HEK293 (cell line): ENCODE data around the gene TIMM17B.

Experiments
- CTCF ChIA-PET: fragments of 350-600 bp; formaldehyde crosslinking; extraction: SDS; loops from one replicate; lab custom pipeline; 2021; ENCODE audit warnings: antibody characterized with exemption; lab: Yijun Ruan, JAX
- POLR2A ChIA-PET: fragments of 300-600 bp; formaldehyde crosslinking; extraction: SDS; loops from one replicate; lab custom pipeline; 2020; ENCODE audit warnings: antibody characterized with exemption, inconsistent platforms; lab: Yijun Ruan, JAX
- H3K27ac ChIP-seq: fragments of 200-500 bp; sonication (Bioruptor generic); 2 replicates; pipeline ENCODE4 v1.5.1; 2014; ENCODE audit warnings: low read depth, low read length, control low read depth, inconsistent platforms; ENCODE audit errors: extremely low read depth
- H3K36me3 ChIP-seq, 2 experiments: fragments of 200-500 bp in 1 of 2; sonication (Bioruptor generic) in 1 of 2; 1 replicate in 1 of 2; 2 replicates in 1 of 2; pipeline ENCODE4 v1.5.1; 2014 to 2017; ENCODE audit warnings: inconsistent platforms in 2 of 2, low read length in 2 of 2; ENCODE audit not compliant: control insufficient read depth in 2 of 2, insufficient read depth in 1 of 2
- H3K4me1 ChIP-seq: fragments of 200-500 bp; sonication (Bioruptor generic); 2 replicates; pipeline ENCODE4 v1.5.1; 2014; ENCODE audit warnings: mild to moderate bottlenecking, low read length, inconsistent platforms; ENCODE audit not compliant: control insufficient read depth, insufficient read depth
- H3K4me3 ChIP-seq: 2 replicates; pipeline ENCODE4 v1.5.1; 2011; ENCODE audit warnings: low read depth, mild to moderate bottlenecking, control low read depth, low read length, moderate library complexity
- H3K9me3 ChIP-seq: fragments of 200-500 bp; sonication (Bioruptor generic); 2 replicates; pipeline ENCODE4 v1.5.1; 2014; ENCODE audit warnings: low read depth, low read length, inconsistent platforms; ENCODE audit not compliant: control insufficient read depth, insufficient read depth
- CTCF ChIP-seq: fragments of 450-650 bp; formaldehyde crosslinking; IDR thresholded peaks from 2 replicates; pipeline ENCODE4 v1.5.1; 2016; ENCODE audit warnings: missing biosample characterization, missing genetic modification characterization
- MEIS1 ChIP-seq: sonication (generic); formaldehyde crosslinking; IDR thresholded peaks from 2 replicates; pipeline ENCODE4 v1.8.1; 2022; ENCODE audit warnings: missing genetic modification reagents, mild to moderate bottlenecking, borderline replicate concordance
- MZF1 ChIP-seq: fragments of 450-650 bp; formaldehyde crosslinking; IDR thresholded peaks from 2 replicates; pipeline ENCODE4 v1.5.1; 2017; ENCODE audit warnings: missing biosample characterization, missing genetic modification characterization, borderline replicate concordance
- SP2 ChIP-seq: fragments of 450-650 bp; formaldehyde crosslinking; IDR thresholded peaks from 2 replicates; pipeline ENCODE4 v1.5.1; 2016; ENCODE audit warnings: missing biosample characterization, missing genetic modification characterization
- WT1 ChIP-seq: fragments of 450-650 bp; formaldehyde crosslinking; IDR thresholded peaks from 2 replicates; pipeline ENCODE4 v1.5.1; 2016; ENCODE audit warnings: missing biosample characterization, missing genetic modification characterization
- ZBTB21 ChIP-seq: fragments of 450-650 bp; formaldehyde crosslinking; IDR thresholded peaks from 2 replicates; pipeline ENCODE4 v1.5.1; 2017; ENCODE audit warnings: missing biosample characterization, missing genetic modification characterization
- ZNF16 ChIP-seq: fragments of 450-650 bp; formaldehyde crosslinking; IDR thresholded peaks from 2 replicates; pipeline ENCODE4 v1.5.1; 2016; ENCODE audit warnings: low read depth, missing biosample characterization, missing genetic modification characterization
- ZNF2 ChIP-seq: fragments of 450-650 bp; formaldehyde crosslinking; IDR thresholded peaks from 2 replicates; pipeline ENCODE4 v1.5.1; 2016; ENCODE audit warnings: missing biosample characterization, missing genetic modification characterization
- ZNF366 ChIP-seq: fragments of 450-650 bp; formaldehyde crosslinking; conservative IDR thresholded peaks from 2 replicates; pipeline ENCODE4 v1.5.1; 2016; ENCODE audit warnings: missing biosample characterization, missing genetic modification characterization
- ZNF37A ChIP-seq: fragments of 450-650 bp; IDR thresholded peaks from 2 replicates; pipeline ENCODE4 v1.5.1; 2018; ENCODE audit warnings: missing biosample characterization, missing genetic modification characterization
- ZNF423 ChIP-seq: fragments of 450-650 bp; formaldehyde crosslinking; IDR thresholded peaks from 2 replicates; pipeline ENCODE4 v1.5.1; 2016; ENCODE audit warnings: missing biosample characterization, missing genetic modification characterization
- ZNF473 ChIP-seq: fragments of 450-650 bp; formaldehyde crosslinking; IDR thresholded peaks from 2 replicates; pipeline ENCODE4 v1.5.1; 2017; ENCODE audit warnings: missing biosample characterization, missing genetic modification characterization
- ZNF518A ChIP-seq: fragments of 450-650 bp; formaldehyde crosslinking; conservative IDR thresholded peaks from 2 replicates; pipeline ENCODE4 v1.5.1; 2016; ENCODE audit warnings: low read depth, missing biosample characterization, missing genetic modification characterization
- ZNF530 ChIP-seq: fragments of 450-650 bp; formaldehyde crosslinking; IDR thresholded peaks from 2 replicates; pipeline ENCODE4 v1.5.1; 2016; ENCODE audit warnings: low read depth, missing biosample characterization, missing genetic modification characterization
- ZNF548 ChIP-seq: fragments of 450-650 bp; formaldehyde crosslinking; IDR thresholded peaks from 2 replicates; pipeline ENCODE4 v1.5.1; 2016; ENCODE audit warnings: missing biosample characterization, missing genetic modification characterization
- ZNF623 ChIP-seq: fragments of 450-650 bp; formaldehyde crosslinking; IDR thresholded peaks from 2 replicates; pipeline ENCODE4 v1.5.1; 2016; ENCODE audit warnings: missing biosample characterization, missing genetic modification characterization
- ZNF624 ChIP-seq: fragments of 450-650 bp; formaldehyde crosslinking; IDR thresholded peaks from 2 replicates; pipeline ENCODE4 v1.5.1; 2017; ENCODE audit warnings: missing biosample characterization, missing genetic modification characterization
- ZNF704 ChIP-seq: fragments of 450-650 bp; formaldehyde crosslinking; IDR thresholded peaks from 2 replicates; pipeline ENCODE4 v1.5.1; 2016; ENCODE audit warnings: missing biosample characterization, missing genetic modification characterization
- ZNF777 ChIP-seq: fragments of 450-650 bp; formaldehyde crosslinking; IDR thresholded peaks from 2 replicates; pipeline ENCODE4 v1.5.1; 2017; ENCODE audit warnings: missing biosample characterization, missing genetic modification characterization, borderline replicate concordance
- ZNF843 ChIP-seq: fragments of 450-650 bp; formaldehyde crosslinking; IDR thresholded peaks from 2 replicates; pipeline ENCODE4 v1.5.1; 2016; ENCODE audit warnings: missing biosample characterization, missing genetic modification characterization
- ZSCAN16 ChIP-seq: fragments of 450-650 bp; formaldehyde crosslinking; IDR thresholded peaks from 2 replicates; pipeline ENCODE4 v1.5.1; 2016; ENCODE audit warnings: missing biosample characterization, missing genetic modification characterization

The TIMM17B gene

GRCh38 chrX:48937054-48937907 is 39.7 kb upstream of the TIMM17B start:
- TF ChIP-seq ZNF423 (tag by site-specific recombination) (no peak), ZSCAN16 (0 out of 2 replicates have a peak, but pooled peaks have one; percentile 70)
- Histone ChIP-seq H3K4me1 (no peaks in the 10 kb centered on the region), H3K4me3 (no peak overlapping the region), H3K27ac (no peak overlapping the region), H3K9me3 (no peaks in the 10 kb centered on the region), H3K36me3 (peaks cover 9 to 83% of the 10 kb centered on the region in 2 experiments; a peak in 2 of 3 replicates)
- CTCF ChIA-PET: no interaction called here
- POLR2A ChIA-PET: interaction anchor here (1.1 kb wide), 1 partner anchor 106 kb away, joined by 3 read pairs; no protein-coding TSS in a partner anchor

- Histone ChIP-seq H3K27ac (no peak overlapping the region), H3K36me3 (peaks cover 9 to 76% of the 10 kb centered on the region in 2 experiments; a peak in 2 of 3 replicates), H3K4me1 (no peaks in the 10 kb centered on the region), H3K9me3 (no peaks in the 10 kb centered on the region), H3K4me3 (no peak overlapping the region)
- ChIA-PET POLR2A (no interaction called here), CTCF (no interaction called here)
- TF ChIP-seq ZNF623 (tag by site-specific recombination) (no peak), ZNF2 (tag by site-specific recombination) (no peak), ZNF624 (tag by site-specific recombination) (no peak), ZNF777 (tag by site-specific recombination) (no peak), MZF1 (tag by site-specific recombination) (no peak), ZBTB21 (tag by site-specific recombination) (no peak), ZNF37A (tag by site-specific recombination) (no peak), CTCF (no peak), ZNF530 (no peak), ZNF16 (tag by site-specific recombination) (no peak), ZNF843 (no peak), WT1 (tag by site-specific recombination) (no peak), ZNF518A (tag by site-specific recombination) (no peak), SP2 (no peak), ZNF548 (no peak), ZNF704 (tag by site-specific recombination) (no peak), ZNF473 (tag by site-specific recombination) (no peak), MEIS1 (CRISPR knock-in tag) (no peak), ZNF366 (tag by site-specific recombination) (no peak)
Measured at GRCh38 chrX:48936429-48937053, 39.0 kb upstream of the TIMM17B start.
